H1 (cell line): ENCODE results near the gene DSTYK. TPM values are rescaled to one million over a fixed set of nuclear protein-coding genes. Genes with fewer than 3 reads are reported as not detected.

Experiments used
- CTCF ChIA-PET: fragments of 300-600 bp; sonication (Branson Sonifier 250); formaldehyde crosslinking; loops from one replicate; lab custom pipeline; 2021; ENCODE audit not compliant: partially characterized antibody; lab: Charles Lee
- POLR2A ChIA-PET: fragments of 300-600 bp; sonication (Branson Sonifier 250); formaldehyde crosslinking; loops from one replicate; lab custom pipeline; 2021; ENCODE audit warnings: inconsistent platforms; ENCODE audit not compliant: partially characterized antibody; lab: Charles Lee
- DNase-seq, 2 experiments: peaks; one replicate each; pipeline versions ENCODE4 v3.0.0 to v3.0.0-alpha.2; 2010 to 2022; ENCODE audit warnings: low spot score in 2 of 2, low read depth in 1 of 2, mixed read lengths in 1 of 2
- FAIRE-seq: peaks from 2 replicates; lab custom pipeline; 2011; peaks lifted over from hg19 to GRCh38; lab: Jason Lieb, UNC
- H2AFZ ChIP-seq: 2 replicates; pipeline ENCODE4 v1.8.1; 2012; ENCODE audit warnings: low read length, inconsistent platforms
- H2AK5ac ChIP-seq: 2 replicates; pipeline ENCODE4 v1.6.1; 2013; ENCODE audit warnings: low read depth, low read length
- H2BK120ac ChIP-seq: replicated peaks from 2 replicates; pipeline ENCODE3; 2013; ENCODE audit warnings: low read depth, low read length, inconsistent platforms
- H2BK12ac ChIP-seq: 2 replicates; pipeline ENCODE4 v1.6.1; 2013; ENCODE audit warnings: low read depth, low read length
- H2BK15ac ChIP-seq: 2 replicates; pipeline ENCODE4 v1.6.1; 2013; ENCODE audit warnings: low read length
- H2BK20ac ChIP-seq: 2 replicates; pipeline ENCODE4 v1.6.1; 2013; ENCODE audit warnings: low read length
- H2BK5ac ChIP-seq: 2 replicates; pipeline ENCODE4 v1.6.1; 2013; ENCODE audit warnings: low read depth, low read length
- H3K14ac ChIP-seq: 2 replicates; pipeline ENCODE4 v1.6.1; 2013; ENCODE audit warnings: inconsistent platforms; ENCODE audit not compliant: insufficient read length
- H3K18ac ChIP-seq: 2 replicates; pipeline ENCODE4 v1.6.1; 2013; ENCODE audit warnings: low read length; ENCODE audit errors: extremely low read depth
- H3K23ac ChIP-seq: 2 replicates; pipeline ENCODE4 v1.6.1; 2013; ENCODE audit warnings: inconsistent platforms; ENCODE audit not compliant: insufficient read length
- H3K23me2 ChIP-seq: 2 replicates; pipeline ENCODE4 v1.6.1; 2013; ENCODE audit warnings: low read depth, low read length
- H3K27ac ChIP-seq: 2 replicates; pipeline ENCODE4 v1.6.1; 2011; ENCODE audit warnings: low read depth, low read length, inconsistent platforms
- H3K27me3 ChIP-seq, 4 experiments: replicated peaks in 1 of 4; 1 replicate in 1 of 4; 2 replicates in 3 of 4; pipeline versions ENCODE4 v1.6.1 to v1.8.1; 2011 to 2013; ENCODE audit warnings: low read length in 3 of 4, mild to moderate bottlenecking in 3 of 4, inconsistent platforms in 2 of 4, mixed read lengths in 2 of 4, moderate library complexity in 1 of 4; ENCODE audit not compliant: control insufficient read depth in 3 of 4, insufficient read depth in 3 of 4; ENCODE audit errors: extremely low read depth in 1 of 4
- H3K36me3 ChIP-seq, 4 experiments: 2 replicates each; pipeline versions ENCODE4 v1.6.1 to v1.8.1; 2011 to 2013; ENCODE audit warnings: mild to moderate bottlenecking in 4 of 4, low read length in 3 of 4, moderate library complexity in 2 of 4, control low read depth in 1 of 4, inconsistent platforms in 1 of 4; ENCODE audit not compliant: insufficient read depth in 4 of 4, control insufficient read depth in 2 of 4
- H3K4ac ChIP-seq: replicated peaks from 2 replicates; pipeline ENCODE3; 2013; ENCODE audit warnings: low read length, low read depth, mixed read lengths, inconsistent platforms; ENCODE audit not compliant: insufficient read length
- H3K4me1 ChIP-seq, 4 experiments: replicated peaks in 1 of 4; 1 replicate in 1 of 4; 2 replicates in 3 of 4; pipeline versions ENCODE4 v1.6.1 to v1.8.1; 2011 to 2013; ENCODE audit warnings: low read length in 3 of 4, inconsistent platforms in 2 of 4, mixed read lengths in 1 of 4; ENCODE audit not compliant: insufficient read depth in 4 of 4, control insufficient read depth in 3 of 4
- H3K4me2 ChIP-seq, 2 experiments: 2 replicates each; pipeline versions ENCODE4 v1.6.1 to v1.8.1; 2011 to 2013; ENCODE audit warnings: low read depth in 2 of 2, low read length in 2 of 2, control low read depth in 1 of 2, inconsistent platforms in 1 of 2, mild to moderate bottlenecking in 1 of 2; ENCODE audit not compliant: insufficient read depth in 1 of 2
- H3K4me3 ChIP-seq, 4 experiments: fragments of 200-600, 300-600 bp in 1 of 4; sonication (generic), shearing (Covaris generic), sonication (Bioruptor Twin) in 1 of 4; 2 replicates each; pipeline versions ENCODE4 v1.5.1 to v1.8.1; 2011 to 2016; ENCODE audit warnings: low read length in 4 of 4, low read depth in 3 of 4, control low read depth in 2 of 4, inconsistent platforms in 2 of 4, mild to moderate bottlenecking in 2 of 4, mixed read lengths in 1 of 4, moderate library complexity in 1 of 4; ENCODE audit not compliant: insufficient read depth in 2 of 4; ENCODE audit errors: extremely low read depth in 1 of 4
- H3K56ac ChIP-seq: replicated peaks from 2 replicates; pipeline ENCODE3; 2013; ENCODE audit warnings: low read depth, mild to moderate bottlenecking, mixed read lengths, low read length, inconsistent platforms; ENCODE audit not compliant: insufficient read length
- H3K79me1 ChIP-seq: 2 replicates; pipeline ENCODE4 v1.6.1; 2013; ENCODE audit warnings: low read depth, low read length, control low read depth
- H3K79me2 ChIP-seq, 2 experiments: 2 replicates each; pipeline versions ENCODE4 v1.6.1 to v1.8.1; 2012 to 2013; ENCODE audit warnings: low read length in 2 of 2, mild to moderate bottlenecking in 2 of 2, inconsistent platforms in 1 of 2; ENCODE audit not compliant: insufficient read depth in 2 of 2, control insufficient read depth in 1 of 2
- H3K9ac ChIP-seq, 4 experiments: replicated peaks in 1 of 4; 1 replicate in 1 of 4; 2 replicates in 3 of 4; pipeline versions ENCODE4 v1.6.1 to v1.8.1; 2011 to 2013; ENCODE audit warnings: low read depth in 3 of 4, low read length in 3 of 4, control low read depth in 2 of 4, mild to moderate bottlenecking in 2 of 4, moderate library complexity in 2 of 4, inconsistent platforms in 1 of 4; ENCODE audit errors: extremely low read depth in 1 of 4
- H3K9me3 ChIP-seq, 2 experiments: 2 replicates each; pipeline versions ENCODE4 v1.6.1 to v1.8.1; 2012 to 2013; ENCODE audit warnings: mild to moderate bottlenecking in 2 of 2, moderate library complexity in 2 of 2, control low read depth in 1 of 2, inconsistent platforms in 1 of 2, low read depth in 1 of 2, low read length in 1 of 2, mixed read lengths in 1 of 2; ENCODE audit not compliant: insufficient read depth in 2 of 2
- H4K20me1 ChIP-seq, 2 experiments: replicated peaks in 1 of 2; 2 replicates each; pipeline versions ENCODE3 to v1.8.1; 2011 to 2013; ENCODE audit warnings: inconsistent platforms in 2 of 2, low read length in 2 of 2, mild to moderate bottlenecking in 1 of 2; ENCODE audit not compliant: insufficient read depth in 2 of 2, control insufficient read depth in 1 of 2
- H4K5ac ChIP-seq: 2 replicates; pipeline ENCODE4 v1.6.1; 2013; ENCODE audit warnings: low read length, low read depth, mixed read lengths, inconsistent platforms; ENCODE audit not compliant: insufficient read length
- H4K8ac ChIP-seq: 2 replicates; pipeline ENCODE4 v1.8.0; 2013; ENCODE audit warnings: mild to moderate bottlenecking, moderate library complexity, low read length, inconsistent platforms; ENCODE audit not compliant: insufficient read depth; ENCODE audit errors: extremely low read depth
- H4K91ac ChIP-seq: replicated peaks from 2 replicates; pipeline ENCODE3; 2013; ENCODE audit warnings: low read length, mixed read lengths, inconsistent platforms; ENCODE audit not compliant: insufficient read length
- CBX8 ChIP-seq: fragments of 300-800, 300-1000 bp; sonication (generic); IDR thresholded peaks from 2 replicates; pipeline ENCODE4 v1.7.1; 2016; ENCODE audit warnings: low read depth, low read length, borderline replicate concordance
- MAFK ChIP-seq: IDR thresholded peaks from 2 replicates; pipeline ENCODE4 v1.6.1; 2012; ENCODE audit warnings: low read depth, mild to moderate bottlenecking, improper control_type of control experiment, low read length
- POLR2AphosphoS5 ChIP-seq: IDR thresholded peaks from 2 replicates; pipeline ENCODE4 v1.6.1; 2011; ENCODE audit warnings: low read depth, low read length
- SAP30 ChIP-seq: fragments of 300-600 bp; sonication (generic); IDR thresholded peaks from 2 replicates; pipeline ENCODE4 v1.7.1; 2012; ENCODE audit warnings: low read length, moderate library complexity, mild to moderate bottlenecking, inconsistent platforms; ENCODE audit not compliant: insufficient read depth, insufficient replicate concordance
- SIN3A ChIP-seq, 2 experiments: IDR thresholded peaks in 1 of 2; conservative IDR thresholded peaks in 1 of 2; 2 replicates each; pipeline ENCODE4 v1.6.1; 2011 to 2012; ENCODE audit warnings: low read length in 2 of 2, improper control_type of control experiment in 1 of 2, low read depth in 1 of 2, mild to moderate bottlenecking in 1 of 2
- TAF7 ChIP-seq: optimal IDR thresholded peaks from 2 replicates; pipeline ENCODE3; 2011; ENCODE audit warnings: low read depth, mild to moderate bottlenecking, inconsistent platforms, low read length, moderate library complexity, borderline replicate concordance
- YY1 ChIP-seq: IDR thresholded peaks from 2 replicates; pipeline ENCODE4 v1.6.1; 2011; ENCODE audit warnings: low read depth, mild to moderate bottlenecking, low read length
- ZNF274 ChIP-seq: IDR thresholded peaks from 2 replicates; pipeline ENCODE4 v1.7.0; 2012; ENCODE audit warnings: low read length, borderline replicate concordance; ENCODE audit errors: extremely low read depth
- WGBS, 2 experiments: shearing (Covaris generic) in 1 of 2; methylation state at CpG; one replicate each; pipeline versions ENCODE4 v1.1.6 to v1.1.7; 2013 to 2015; ENCODE audit warnings: low lambda C conversion rate in 2 of 2, mixed read lengths in 2 of 2, inconsistent platforms in 1 of 2, low coverage in 1 of 2, missing lambda C conversion rate in 1 of 2; ENCODE audit not compliant: insufficient replicate concordance in 2 of 2, insufficient coverage in 1 of 2, insufficient read length in 1 of 2; ENCODE audit errors: extremely low coverage in 1 of 2, missing lambda C conversion rate in 1 of 2; 5-methylcytosine and 5-hydroxymethylcytosine counted together
- polyA plus RNA-seq, 7 experiments: library from polyadenylated mRNA; depleted of rRNA in 3 of 7; stranded (reverse) in 5 of 7; unstranded in 2 of 7; fragments of >200 nt in 5 of 7; fragments of 200-250 nt in 2 of 7; gene quantifications; 1 replicate in 5 of 7; 2 replicates in 1 of 7; 4 replicates in 1 of 7; pipeline versions ENCODE4 v1.2.1 to v1.2.3, GENCODE V29; 2011 to 2013; ENCODE audit warnings: missing spikeins in 2 of 7, mixed read lengths in 2 of 7
- total RNA-seq: library from RNA; stranded (reverse); fragmentation: NEBNext Ultra II Directional; extraction: Animal tissue kit (Norgen Biotek cat#: 25700); gene quantifications from 2 replicates; pipeline ENCODE4 v1.2.1, GENCODE V29; 2021
- TF ChIP-seq, protein P1 (sequence below), 3 experiments: IDR thresholded peaks; 1 replicate in 2 of 3; 2 replicates in 1 of 3; pipeline versions ENCODE4 v1.5.1 to v1.6.1; 2011; ENCODE audit warnings: low read length in 3 of 3, mild to moderate bottlenecking in 3 of 3, inconsistent platforms in 2 of 3, low read depth in 1 of 3, moderate library complexity in 1 of 3; ENCODE audit not compliant: insufficient read depth in 1 of 3; ENCODE audit errors: control extremely low read depth in 1 of 3

The DSTYK gene
- total and polyA plus RNA-seq, 2 of the 8 experiments (the other 6 are each of a cell fraction or from before 2014, with no cell fraction given): 2.7 to 8.5 TPM

DNA sequence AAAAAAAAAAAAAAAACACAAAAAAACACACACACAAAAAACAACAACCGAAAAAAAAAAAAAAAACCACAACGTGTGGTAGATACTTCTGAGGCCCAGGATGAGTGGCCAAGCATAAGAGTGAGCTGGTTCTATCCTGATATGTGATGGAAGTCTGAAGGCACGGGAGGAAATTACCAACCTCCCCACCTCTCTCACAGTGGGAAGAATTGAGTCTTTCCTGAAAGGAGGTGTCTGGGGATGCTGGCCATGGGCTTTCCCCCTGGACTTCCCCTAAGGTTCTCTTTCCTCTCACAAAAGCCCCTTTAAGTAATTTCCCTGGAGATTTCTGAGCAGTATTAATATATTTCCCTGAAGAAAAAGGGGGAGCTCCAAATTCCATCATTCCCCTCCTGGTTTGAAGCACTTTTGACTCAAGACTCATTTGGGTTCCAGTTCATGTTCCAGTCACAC, 21.5 kb upstream of the DSTYK start:
- FAIRE-seq: no peak
- TF ChIP-seq, protein P1, sequence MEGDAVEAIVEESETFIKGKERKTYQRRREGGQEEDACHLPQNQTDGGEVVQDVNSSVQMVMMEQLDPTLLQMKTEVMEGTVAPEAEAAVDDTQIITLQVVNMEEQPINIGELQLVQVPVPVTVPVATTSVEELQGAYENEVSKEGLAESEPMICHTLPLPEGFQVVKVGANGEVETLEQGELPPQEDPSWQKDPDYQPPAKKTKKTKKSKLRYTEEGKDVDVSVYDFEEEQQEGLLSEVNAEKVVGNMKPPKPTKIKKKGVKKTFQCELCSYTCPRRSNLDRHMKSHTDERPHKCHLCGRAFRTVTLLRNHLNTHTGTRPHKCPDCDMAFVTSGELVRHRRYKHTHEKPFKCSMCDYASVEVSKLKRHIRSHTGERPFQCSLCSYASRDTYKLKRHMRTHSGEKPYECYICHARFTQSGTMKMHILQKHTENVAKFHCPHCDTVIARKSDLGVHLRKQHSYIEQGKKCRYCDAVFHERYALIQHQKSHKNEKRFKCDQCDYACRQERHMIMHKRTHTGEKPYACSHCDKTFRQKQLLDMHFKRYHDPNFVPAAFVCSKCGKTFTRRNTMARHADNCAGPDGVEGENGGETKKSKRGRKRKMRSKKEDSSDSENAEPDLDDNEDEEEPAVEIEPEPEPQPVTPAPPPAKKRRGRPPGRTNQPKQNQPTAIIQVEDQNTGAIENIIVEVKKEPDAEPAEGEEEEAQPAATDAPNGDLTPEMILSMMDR (IDR thresholded peaks at IDR 0.05; ENCODE audit: control extremely low read depth in 1 of 3, insufficient read depth in 1 of 3, low read depth in 1 of 3, low read length in 3 of 3): no peak
- TF ChIP-seq ZNF274: no peak
- TF ChIP-seq POLR2AphosphoS5: no peak
- TF ChIP-seq YY1: no peak
- TF ChIP-seq CBX8: no peak
- no peak for TF ChIP-seq SAP30
- no peak for TF ChIP-seq TAF7
- TF ChIP-seq SIN3A (conservative IDR thresholded peaks at IDR 0.05 in 1 of 2, IDR thresholded peaks at IDR 0.05 in 1 of 2; ENCODE audit: low read depth in 1 of 2, low read length in 2 of 2): no peak
- TF ChIP-seq MAFK: no peak

More for the DNA sequence above, 21.5 kb upstream of the DSTYK start:
- Histone ChIP-seq H3K18ac (no peak overlapping the region), H3K36me3 (no peaks in the 10 kb centered on the region), H3K14ac (no peak overlapping the region), H2BK120ac (no peak overlapping the region), H2AK5ac (no peak overlapping the region), H4K91ac (no peak overlapping the region), H2BK5ac (no peak overlapping the region), H3K9ac (no peak overlapping the region), H3K4me3 (no peak overlapping the region), H4K8ac (no peak overlapping the region), H4K5ac (no peak overlapping the region), H3K27me3 (peaks cover 0 to 6% (median 4%) of the 10 kb centered on the region in 4 experiments; a peak in 5 of 7 replicates), H3K23ac (no peak overlapping the region), H3K4me2 (no peak overlapping the region), H2BK15ac (no peak overlapping the region), H3K23me2 (peaks cover 11% of the 10 kb centered on the region), H4K20me1 (peaks cover 3 to 9% of the 10 kb centered on the region in 2 experiments), H3K9me3 (no peaks in the 10 kb centered on the region), H3K79me2 (no peaks in the 10 kb centered on the region), H3K79me1 (0 out of 2 replicates have a peak, but pooled peaks cover 2% of the 10 kb centered on the region), H3K27ac (no peak overlapping the region), H3K4me1 (peaks cover 5 to 9% (median 6%) of the 10 kb centered on the region in 4 experiments; a peak in 5 of 7 replicates), H3K4ac (no peak overlapping the region), H2BK12ac (no peak overlapping the region), H3K56ac (no peak overlapping the region), H2BK20ac (no peak overlapping the region), H2AFZ (no peak overlapping the region)
- ChIA-PET POLR2A (no interaction called here), CTCF (interaction anchor here (40.8 kb wide), 1 partner anchor 27 kb away, joined by 1035 read pairs; no protein-coding TSS in a partner anchor)
- no peak for DNase-seq
- 62% methylated on average over 2 of the region's 3 CpGs; no CpG with 5 or more reads in 1 of the 2 experiments for WGBS, 2 experiments
